Medulla oblongata (tissue), 1 donor: Measurements from ENCODE around the gene TNFRSF19.
"Not testable (repeated sequence)": the region's sequence is repeated elsewhere in the genome, so short reads cannot be mapped to it uniquely, and the experiment has no call there.

ENCODE experiments used
- DNase-seq: peaks from one replicate; pipeline ENCODE4 v3.0.0-alpha.2; 2015; ENCODE audit errors: extremely low spot score

The TNFRSF19 gene

GRCh38 chr13:23570099-23570920 lies at the start of gene TNFRSF19:
TSS of gene TNFRSF19 (plus strand) at chr13:23570412. CDS start at chr13:23590184, 19,772 bp downstream.
- DNase-seq, result peak; percentile 51

DNA sequence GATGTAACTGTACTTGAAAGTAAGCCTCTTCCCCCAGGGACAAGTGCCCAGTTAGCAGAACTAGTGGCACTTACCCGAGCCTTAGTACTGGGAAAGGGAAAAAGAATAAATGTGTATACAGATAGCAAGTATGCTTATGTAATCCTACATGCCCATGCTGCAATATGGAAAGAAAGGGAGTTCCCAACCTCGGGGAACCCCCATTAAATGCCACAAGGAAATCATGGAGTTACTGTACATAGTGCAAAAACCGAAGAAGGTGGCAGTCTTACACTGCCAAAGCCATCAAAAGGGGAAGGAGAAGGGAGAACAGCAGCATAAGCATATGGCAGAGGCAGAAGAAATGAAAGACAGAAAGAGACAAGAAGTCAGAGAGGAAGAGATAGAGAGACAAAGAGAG lies 40.3 kb upstream of the TNFRSF19 start:
- not testable (repeated sequence) for DNase-seq

GRCh38 chr13:23531446-23531845 lies 38.8 kb upstream of the TNFRSF19 start:
- DNase-seq, result no peak

DNA sequence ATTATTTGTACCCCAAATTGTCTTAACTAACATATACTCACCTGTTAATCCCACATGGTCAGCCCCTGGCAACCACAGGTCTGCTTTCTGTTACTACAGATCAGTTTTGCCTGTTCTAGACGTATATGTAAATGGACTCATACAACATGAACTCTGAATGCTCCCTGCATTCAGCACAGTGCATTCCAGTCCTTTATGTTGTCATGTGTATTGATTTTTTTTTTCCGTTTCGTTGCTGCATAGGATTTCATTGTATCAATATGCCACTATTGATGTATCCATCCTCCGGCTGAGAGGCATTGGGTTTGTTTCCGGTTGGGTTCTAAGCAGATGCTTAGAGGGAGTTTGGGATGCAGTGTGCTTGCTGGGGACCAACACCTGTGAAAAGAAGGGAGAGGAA lies 36.1 kb upstream of the TNFRSF19 start:
- DNase-seq, result no peak

GRCh38 chr13:23541221-23541824 lies 28.9 kb upstream of the TNFRSF19 start:
- DNase-seq, result no peak

- no peak for DNase-seq
Measured at GRCh38 chr13:23544668-23545067, 25.5 kb upstream of the TNFRSF19 start.

GRCh38 chr13:23547000-23547590 lies 23.1 kb upstream of the TNFRSF19 start:
- peak; percentile 29 for DNase-seq

- DNase-seq, result no peak
Measured at GRCh38 chr13:23549724-23550123, 20.5 kb upstream of the TNFRSF19 start.

DNA sequence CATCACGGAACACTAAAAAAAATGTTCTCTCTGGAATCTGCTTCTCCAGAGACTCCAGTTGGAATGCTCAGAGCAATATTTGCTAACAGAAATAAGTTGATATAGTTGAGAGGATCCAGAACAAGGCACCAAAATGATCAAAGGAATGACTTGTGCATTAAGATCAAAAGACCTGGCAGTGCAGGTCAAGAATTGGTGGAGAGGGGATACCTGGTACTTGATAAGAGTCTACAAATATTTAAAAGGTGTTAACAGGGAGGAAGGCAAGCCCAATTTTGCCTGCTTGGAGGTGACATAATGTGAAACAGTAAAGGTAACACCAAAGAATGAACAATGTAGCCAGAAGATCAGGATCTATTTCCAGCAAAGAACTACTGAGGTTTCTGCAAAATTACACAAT lies 20.0 kb upstream of the TNFRSF19 start:
- no peak for DNase-seq

DNA sequence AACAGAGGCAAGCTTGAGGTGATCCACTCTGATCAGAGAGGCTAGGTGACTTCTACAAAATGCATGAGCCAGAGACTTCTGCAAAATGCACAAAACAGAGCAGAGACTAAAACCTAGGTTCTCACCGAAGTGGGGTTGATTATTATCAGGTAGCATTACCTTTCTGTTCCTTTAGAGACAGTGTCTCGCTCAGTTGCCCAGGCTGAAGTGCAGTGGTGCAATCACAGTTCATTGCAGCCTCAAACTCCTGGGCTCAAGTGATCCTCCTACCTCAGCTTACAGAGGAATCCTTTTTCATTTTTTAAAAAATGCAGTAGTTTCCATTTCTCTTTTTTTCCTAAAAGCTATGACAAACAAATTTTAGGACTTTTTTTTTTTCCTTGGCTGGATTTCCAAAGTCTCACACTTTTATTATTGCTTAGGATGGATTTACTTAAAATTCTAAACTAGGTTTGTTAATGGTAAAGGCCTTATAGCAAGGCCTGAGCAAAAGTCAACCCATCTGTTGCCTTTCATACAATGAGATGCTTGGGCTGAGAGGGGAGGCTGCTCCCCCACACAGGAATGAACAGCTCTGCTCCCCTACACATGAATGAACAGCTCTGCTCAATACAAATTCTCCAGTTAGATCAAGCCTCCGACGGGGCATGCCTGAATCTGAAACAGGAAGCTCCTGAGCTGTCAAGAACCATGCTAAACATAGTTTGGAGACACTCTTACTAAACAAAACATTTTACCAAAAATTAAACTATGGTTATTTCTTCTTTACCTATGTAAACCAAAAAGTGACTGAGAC lies 18.8 kb upstream of the TNFRSF19 start:
- no peak for DNase-seq

GRCh38 chr13:23552171-23552570 lies 18.0 kb upstream of the TNFRSF19 start:
- no peak for DNase-seq

- DNase-seq, result no peak
Measured at GRCh38 chr13:23552661-23553060, 17.6 kb upstream of the TNFRSF19 start.

DNA sequence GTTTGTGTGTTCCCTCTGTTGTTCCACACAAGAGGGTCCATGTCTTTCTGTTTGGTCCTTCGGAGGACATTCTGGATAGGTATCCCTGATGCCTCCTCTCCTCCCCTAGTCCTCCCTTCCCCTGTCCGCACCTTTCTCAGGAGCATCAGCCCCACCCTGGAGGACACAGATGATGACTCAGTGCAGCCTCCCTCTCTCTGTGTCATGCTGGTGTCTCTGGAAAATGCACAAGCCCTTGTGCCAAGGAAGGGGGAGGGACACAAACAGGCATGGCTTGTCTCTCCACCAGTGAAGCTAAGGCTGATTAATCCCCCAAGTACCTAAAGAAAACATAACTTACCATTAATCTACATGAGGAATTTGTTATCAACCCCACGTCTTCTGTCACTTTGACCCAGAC lies 16.2 kb upstream of the TNFRSF19 start:
- no peak for DNase-seq

DNA sequence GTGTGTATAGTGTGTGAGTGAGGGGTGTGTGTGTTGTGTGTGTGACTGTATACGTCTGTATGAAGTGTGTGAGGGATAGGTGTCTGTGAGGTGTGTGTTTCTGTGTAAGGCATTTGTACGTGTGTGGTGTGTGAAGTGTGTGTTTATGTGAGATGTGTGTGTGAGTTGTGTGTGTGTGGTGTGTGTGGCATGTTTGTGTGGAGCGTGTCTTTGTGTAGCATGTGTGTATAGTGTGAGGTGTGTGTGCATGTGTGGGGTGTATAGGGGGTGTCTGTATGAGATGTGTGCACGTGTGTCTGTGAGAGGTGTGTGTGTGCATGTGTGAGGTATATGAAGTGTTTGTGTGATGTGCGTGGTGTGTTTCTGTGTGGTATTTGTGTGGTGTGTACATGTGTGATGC lies 13.2 kb upstream of the TNFRSF19 start:
- no peak for DNase-seq

DNA sequence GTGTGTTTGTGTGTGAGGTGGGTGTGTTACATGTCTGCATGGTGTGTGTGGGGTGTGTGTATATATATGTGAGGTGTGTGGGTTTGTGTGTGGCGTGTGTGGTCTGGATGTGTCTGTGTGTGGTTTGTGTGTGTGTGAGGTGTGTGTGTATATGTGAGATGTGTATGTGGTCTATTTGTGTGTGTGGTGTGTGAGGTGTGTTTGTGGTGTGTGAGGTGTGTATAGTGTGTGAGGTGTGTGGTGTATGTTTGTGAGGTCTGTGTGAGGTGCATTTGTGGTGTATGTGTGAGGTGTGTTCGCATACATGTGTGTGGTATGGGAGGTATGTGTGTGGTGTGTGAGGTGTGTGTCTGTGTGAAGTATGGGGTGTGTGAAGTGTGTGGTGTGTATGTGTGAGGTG lies 12.5 kb upstream of the TNFRSF19 start:
- no peak for DNase-seq

DNA sequence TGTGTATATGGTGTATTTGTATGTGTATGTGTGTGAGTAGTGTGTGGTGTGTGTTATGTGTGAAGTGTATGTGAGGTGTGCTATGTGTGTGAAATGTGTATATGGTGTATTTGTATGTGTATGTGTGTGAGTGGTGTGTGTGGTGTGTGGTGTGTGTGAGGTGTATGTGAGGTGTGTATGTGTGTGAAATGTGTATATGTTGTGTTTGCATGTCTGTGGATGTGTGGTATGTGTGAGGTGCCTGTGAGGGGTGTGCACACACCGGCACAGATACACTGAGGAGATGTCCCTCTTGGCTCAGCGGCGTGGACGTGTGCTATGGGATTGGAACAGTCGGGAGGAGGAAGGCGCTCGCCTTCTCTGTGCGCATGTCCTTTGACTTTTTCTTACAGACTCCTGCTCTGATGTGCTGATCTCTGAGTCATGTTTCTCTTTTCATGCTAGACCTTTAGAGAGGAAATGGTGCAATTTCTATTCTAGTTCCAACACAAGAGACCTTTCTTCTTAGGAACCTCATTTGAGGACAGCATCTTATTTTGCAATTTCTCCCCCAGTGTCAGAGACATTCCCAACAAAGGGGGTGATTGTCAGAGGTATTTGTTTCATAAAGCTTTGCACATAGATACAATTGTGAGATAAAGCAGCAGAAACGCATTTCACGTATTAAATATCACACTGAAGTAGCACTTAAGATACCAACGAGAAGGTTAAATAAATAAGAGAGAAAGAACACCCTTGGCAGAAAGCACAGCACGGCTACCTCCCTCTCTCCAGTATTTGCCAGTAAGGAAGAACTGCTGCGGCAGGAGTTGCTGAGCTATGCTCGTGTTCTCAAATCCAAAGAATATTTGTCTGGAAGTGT lies 11.3 kb upstream of the TNFRSF19 start:
- peak; percentile 29 for DNase-seq

- DNase-seq, result no peak
Measured at GRCh38 chr13:23560571-23561089, 9.6 kb upstream of the TNFRSF19 start.

DNA sequence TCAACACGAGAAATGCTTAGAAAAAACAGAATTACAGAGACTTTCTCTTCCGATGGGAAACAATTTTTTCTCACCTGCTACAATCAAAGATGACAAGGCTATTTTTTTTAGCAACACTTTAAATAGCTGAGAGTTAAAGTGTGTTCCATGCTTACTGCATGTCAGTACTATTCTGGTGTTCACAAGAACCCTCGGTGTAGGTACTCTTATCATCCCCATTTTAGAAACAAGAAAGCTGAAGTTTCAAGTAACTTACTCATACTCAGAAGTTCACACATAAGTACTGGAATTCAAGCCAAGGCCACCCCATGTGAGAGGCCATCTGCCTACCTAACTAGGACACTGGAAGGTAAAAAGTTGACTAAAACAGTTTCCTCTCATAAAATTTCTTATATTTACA lies 9.0 kb upstream of the TNFRSF19 start:
- no peak for DNase-seq

DNA sequence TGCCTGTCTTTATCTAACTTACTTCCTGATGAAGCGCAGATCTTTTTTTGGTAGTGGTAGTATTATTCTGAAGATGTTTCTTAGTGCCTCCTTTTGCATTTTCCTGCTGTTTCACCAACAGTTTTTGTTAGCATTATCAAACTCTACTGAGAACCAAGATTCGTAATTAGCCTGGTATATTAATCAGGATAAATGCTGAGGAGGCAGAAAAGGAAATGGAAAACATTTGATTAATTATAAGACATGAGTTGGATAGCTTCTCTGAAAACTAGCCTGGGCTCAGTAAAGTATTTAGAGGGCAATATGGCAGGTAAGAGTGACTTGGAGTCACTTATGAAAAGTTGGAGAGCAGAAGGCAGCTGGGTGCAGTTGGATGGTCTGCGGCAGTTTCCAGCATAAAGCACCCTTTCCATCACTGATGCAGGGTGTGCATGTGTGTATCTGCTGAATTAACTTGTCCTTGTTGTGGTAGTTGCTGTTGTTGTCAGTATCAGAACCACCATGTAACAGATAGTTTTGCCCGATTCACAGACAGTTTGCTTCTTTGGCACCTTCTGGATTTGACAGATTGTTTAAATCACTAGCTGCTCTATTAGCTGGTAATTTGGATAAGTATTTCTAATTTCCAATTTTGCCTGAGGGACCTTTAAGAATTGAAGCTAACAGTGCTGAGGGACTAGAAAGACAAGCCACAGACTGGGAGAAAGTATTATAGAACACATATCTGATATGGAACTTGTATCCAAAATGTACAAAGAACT lies 6.9 kb upstream of the TNFRSF19 start:
- no peak for DNase-seq

- DNase-seq, result no peak
Measured at GRCh38 chr13:23567906-23568460, 2.2 kb upstream of the TNFRSF19 start.
